Endothelial cell of umbilical vein (primary cell): ENCODE measurements around the gene MECP2. TPM values are rescaled to one million over a fixed set of nuclear protein-coding genes. Genes with fewer than 3 reads are reported as not detected.

Experiments
- BruUV-seq: library from RNA; stranded (reverse); fragments of 400-500 nt; replicated peaks from 2 replicates; lab custom pipeline; 2021; lab: Mats Ljungman, UMichigan
- CTCF ChIA-PET: fragments of 300-600, 350-600 bp; sonication (Branson Sonifier 250); formaldehyde crosslinking; loops from one replicate; lab custom pipeline; 2021; ENCODE audit warnings: antibody characterized with exemption, inconsistent platforms; lab: Charles Lee
- POLR2A ChIA-PET: fragments of 300-600, 350-600 bp; sonication (Branson Sonifier 250); formaldehyde crosslinking; loops from one replicate; lab custom pipeline; 2021; ENCODE audit warnings: antibody characterized with exemption, inconsistent platforms; lab: Charles Lee
- DNase-seq: peaks from one replicate; pipeline ENCODE4 v3.0.0-alpha.2; 2011; ENCODE audit warnings: low read depth, low spot score
- FAIRE-seq: peaks from 2 replicates; lab custom pipeline; 2011; peaks lifted over from hg19 to GRCh38; lab: Jason Lieb, UNC
- H2AFZ ChIP-seq: 2 replicates; pipeline ENCODE4 v1.6.0; 2012; ENCODE audit warnings: low read depth, low read length, control low read depth, inconsistent platforms
- H3K27ac ChIP-seq: 2 replicates; pipeline ENCODE4 v1.5.1; 2011; ENCODE audit warnings: low read depth, mild to moderate bottlenecking, control low read depth, low read length, moderate library complexity; ENCODE audit not compliant: insufficient read depth
- H3K27me3 ChIP-seq, 2 experiments: 2 replicates each; pipeline versions ENCODE4 v1.6.0 to v1.6.1; 2011; ENCODE audit warnings: low read length in 2 of 2, mixed read lengths in 1 of 2; ENCODE audit not compliant: control insufficient read depth in 2 of 2, insufficient read depth in 2 of 2
- H3K36me3 ChIP-seq, 2 experiments: 2 replicates in 1 of 2; 3 replicates in 1 of 2; pipeline ENCODE4 v1.5.1; 2011; ENCODE audit warnings: low read length in 2 of 2, mild to moderate bottlenecking in 1 of 2, moderate library complexity in 1 of 2; ENCODE audit not compliant: control insufficient read depth in 2 of 2, insufficient read depth in 2 of 2; ENCODE audit errors: extremely low read depth in 1 of 2
- H3K4me1 ChIP-seq: 3 replicates; pipeline ENCODE4 v1.5.1; 2011; ENCODE audit warnings: mild to moderate bottlenecking, low read length; ENCODE audit not compliant: control insufficient read depth, insufficient read depth; ENCODE audit errors: extremely low read depth
- H3K4me2 ChIP-seq: 2 replicates; pipeline ENCODE4 v1.6.1; 2011; ENCODE audit warnings: low read length, control low read depth, mixed read lengths; ENCODE audit not compliant: insufficient read depth
- H3K4me3 ChIP-seq, 3 experiments: fragments of 200-600 bp in 1 of 3; sonication (generic), shearing (Covaris generic) in 1 of 3; replicated peaks in 1 of 3; 2 replicates each; pipeline ENCODE4 v1.5.1; 2011 to 2016; ENCODE audit warnings: control low read depth in 3 of 3, low read length in 3 of 3, mild to moderate bottlenecking in 2 of 3, inconsistent platforms in 1 of 3, low read depth in 1 of 3, moderate library complexity in 1 of 3; ENCODE audit not compliant: insufficient read depth in 1 of 3
- H3K79me2 ChIP-seq: 2 replicates; pipeline ENCODE4 v1.6.0; 2012; ENCODE audit warnings: low read length, inconsistent platforms; ENCODE audit not compliant: control insufficient read depth, insufficient read depth
- H3K9ac ChIP-seq: replicated peaks from 2 replicates; pipeline ENCODE3; 2011; ENCODE audit warnings: low read length, control low read depth; ENCODE audit not compliant: insufficient read depth; ENCODE audit errors: extremely low read depth
- H3K9me1 ChIP-seq: replicated peaks from 3 replicates; pipeline ENCODE4 v1.6.0; 2011; ENCODE audit warnings: mild to moderate bottlenecking, low read length; ENCODE audit not compliant: control insufficient read depth, insufficient read depth; ENCODE audit errors: extremely low read depth
- H3K9me3 ChIP-seq: replicated peaks from 2 replicates; pipeline ENCODE4 v1.5.1; 2012; ENCODE audit warnings: low read length, inconsistent platforms; ENCODE audit not compliant: control insufficient read depth, insufficient read depth
- H4K20me1 ChIP-seq: replicated peaks from 2 replicates; pipeline ENCODE3; 2011; ENCODE audit warnings: mild to moderate bottlenecking, low read length; ENCODE audit not compliant: control insufficient read depth, insufficient read depth; ENCODE audit errors: extremely low read depth
- CTCF ChIP-seq, 2 donors: IDR thresholded peaks; 1 replicate in 1 of 2; 2 replicates in 1 of 2; pipeline ENCODE4 v1.5.1; 2011; ENCODE audit warnings: low read length in 2 of 2, mild to moderate bottlenecking in 2 of 2, moderate library complexity in 2 of 2, control low read depth in 1 of 2, inconsistent platforms in 1 of 2, low read depth in 1 of 2; ENCODE audit not compliant: insufficient read depth in 1 of 2; ENCODE audit errors: extremely low read depth in 1 of 2
- EZH2 ChIP-seq: IDR thresholded peaks from 2 replicates; pipeline ENCODE4 v1.6.1; 2012; ENCODE audit warnings: borderline replicate concordance, low read depth, mild to moderate bottlenecking, moderate library complexity, low read length, inconsistent platforms; ENCODE audit not compliant: severe bottlenecking
- FOS ChIP-seq: IDR thresholded peaks from 2 replicates; pipeline ENCODE4 v1.6.1; 2011; ENCODE audit warnings: mild to moderate bottlenecking, low read length, moderate library complexity, borderline replicate concordance; ENCODE audit not compliant: insufficient read depth
- GATA2 ChIP-seq: IDR thresholded peaks from 2 replicates; pipeline ENCODE4 v1.7.0; 2011; ENCODE audit warnings: low read depth, mild to moderate bottlenecking, moderate library complexity, mixed read lengths, low read length; ENCODE audit not compliant: insufficient read length, insufficient read depth
- JUN ChIP-seq: IDR thresholded peaks from 2 replicates; pipeline ENCODE4 v1.6.1; 2011; ENCODE audit warnings: borderline replicate concordance, low read depth; ENCODE audit not compliant: insufficient read length, insufficient read depth
- MAX ChIP-seq: IDR thresholded peaks from 2 replicates; pipeline ENCODE4 v1.6.1; 2011; ENCODE audit not compliant: insufficient read depth, insufficient read length
- MYC ChIP-seq: IDR thresholded peaks from one replicate; pipeline ENCODE4 v1.6.1; 2011; ENCODE audit warnings: mild to moderate bottlenecking, low read depth, low read length
- POLR2AphosphoS5 ChIP-seq: IDR thresholded peaks from 2 replicates; pipeline ENCODE4 v1.6.1; 2012; ENCODE audit warnings: low read depth, mild to moderate bottlenecking, control low read depth, low read length, moderate library complexity; ENCODE audit not compliant: insufficient read depth
- dilution Hi-C: fragments of 300-500 bp; cut with MboI; formaldehyde crosslinking; loops from one replicate; pipeline ENCODE4 v1.15.0; 2019; ENCODE audit warnings: low sequenced_read_pairs; ENCODE audit not compliant: extremely low pct_ligation_motif_present
- intact Hi-C: fragments of 100-400 bp; cut with micrococcal nuclease; formaldehyde crosslinking; loops from one replicate; pipeline ENCODE4 v1.10.0; 2022
- polyA plus RNA-seq, 4 experiments: library from polyadenylated mRNA; depleted of rRNA in 3 of 4; stranded (reverse) in 3 of 4; unstranded in 1 of 4; fragments of >200 nt; gene quantifications; 2 replicates each; pipeline versions ENCODE4 v1.2.1 to v1.2.3, GENCODE V29; 2011 to 2012; ENCODE audit warnings: missing spikeins in 1 of 4
- total RNA-seq: library from RNA; stranded (reverse); gene quantifications from 2 replicates; pipeline ENCODE4 v1.2.3, GENCODE V29; 2021

The MECP2 gene
- total and polyA plus RNA-seq, 2 donors (not counting 3 experiments of a cell fraction or from before 2014, with no cell fraction given), result 9.0 to 45.3 TPM

- BruUV-seq, result no TSS peak
- Histone ChIP-seq H3K79me2 (peaks cover 80% of the 10 kb centered on the region), H3K9me3 (no peaks in the 10 kb centered on the region), H3K36me3 (no peaks in the 10 kb centered on the region), H2AFZ (no peak overlapping the region), H3K27me3 (no peaks in the 10 kb centered on the region), H3K9me1 (no peaks in the 10 kb centered on the region), H3K4me2 (no peak overlapping the region), H3K4me1 (no peaks in the 10 kb centered on the region), H4K20me1 (no peaks in the 10 kb centered on the region), H3K4me3 (no peak overlapping the region), H3K9ac (no peak overlapping the region), H3K27ac (no peak overlapping the region)
- intact Hi-C loops, result no loop called here
- DNase-seq (no peak), FAIRE-seq (no peak)
- TF ChIP-seq EZH2 (no peak), FOS (no peak), MAX (no peak), MYC (no peak), CTCF (IDR thresholded peaks at IDR 0.05; ENCODE audit: extremely low read depth in 1 of 2, insufficient read depth in 1 of 2, low read depth in 1 of 2, low read length in 2 of 2) (no peak), POLR2AphosphoS5 (no peak), JUN (no peak), GATA2 (no peak)
- dilution Hi-C loops, result no loop called here
- ChIA-PET POLR2A (no interaction called here), CTCF (no interaction called here)
These were observed 29.0 kb downstream of the MECP2 start for GRCh38 chrX:154068560-154068959.
